ENCODE data around the gene C20orf202.

GRCh38 chr20:1202762-1203504 lies at the start of gene C20orf202:
- TF ChIP-seq CTCF (IDR thresholded peaks at IDR 0.05 in 8 of 11, conservative IDR thresholded peaks at IDR 0.05 in 3 of 11) (no peak), POLR2A (IDR thresholded peaks at IDR 0.05) (no peak), POLR2AphosphoS5 (IDR thresholded peaks at IDR 0.05) (no peak)
